GM23338 (cell line): ENCODE data around the gene TCP11L2. TPM values are rescaled to one million over a fixed set of nuclear protein-coding genes. Genes with fewer than 3 reads are reported as not detected.

Experiments
- ATAC-seq: fragments of 200-7000 bp; cut with Tn5 transposase; 3 replicates; pipeline ENCODE4 v1.9.1; 2020
- DNase-seq: peaks from one replicate; pipeline ENCODE4 v3.0.0-alpha.2; 2015; ENCODE audit warnings: low spot score
- H2AFZ ChIP-seq: fragments of 200-600 bp; sonication (generic); 2 replicates; pipeline ENCODE4 v1.8.0; 2016; ENCODE audit warnings: antibody characterized with exemption, mild to moderate bottlenecking, moderate library complexity
- H3F3A ChIP-seq: fragments of 200-600 bp; sonication (generic); replicated peaks from 2 replicates; pipeline ENCODE4 v1.8.0; 2017; ENCODE audit warnings: antibody characterized with exemption, mixed run types, low read depth
- H3K27ac ChIP-seq: fragments of 200-600 bp; sonication (generic); 2 replicates; pipeline ENCODE4 v1.6.1; 2016; ENCODE audit warnings: low read depth
- H3K27me3 ChIP-seq: fragments of 200-600 bp; sonication (generic); 2 replicates; pipeline ENCODE4 v1.8.0; 2016; ENCODE audit warnings: mild to moderate bottlenecking, mixed run types, moderate library complexity; ENCODE audit not compliant: insufficient read depth
- H3K36me3 ChIP-seq: fragments of 200-600 bp; sonication (generic); 2 replicates; pipeline ENCODE4 v1.8.0; 2016; ENCODE audit warnings: mild to moderate bottlenecking; ENCODE audit not compliant: insufficient read depth
- H3K4me1 ChIP-seq: fragments of 200-600 bp; sonication (generic); 2 replicates; pipeline ENCODE4 v1.8.0; 2016; ENCODE audit warnings: mild to moderate bottlenecking, moderate library complexity; ENCODE audit not compliant: insufficient read depth
- H3K4me2 ChIP-seq: fragments of 200-600 bp; sonication (generic); 2 replicates; pipeline ENCODE4 v1.7.1; 2017; ENCODE audit warnings: mixed run types
- H3K4me3 ChIP-seq: fragments of 200-600 bp; sonication (generic); 2 replicates; pipeline ENCODE4 v1.6.1; 2016; ENCODE audit warnings: mixed run types
- H3K79me2 ChIP-seq: fragments of 200-600 bp; sonication (generic); replicated peaks from 2 replicates; pipeline ENCODE4 v1.8.0; 2017; ENCODE audit warnings: mild to moderate bottlenecking; ENCODE audit not compliant: insufficient read depth
- H3K9me2 ChIP-seq: fragments of 200-600 bp; sonication (generic); 2 replicates; pipeline ENCODE4 v1.8.0; 2017; ENCODE audit not compliant: insufficient read depth
- H4K20me1 ChIP-seq: fragments of 200-600 bp; sonication (generic); replicated peaks from 2 replicates; pipeline ENCODE4 v1.8.0; 2017; ENCODE audit warnings: mild to moderate bottlenecking; ENCODE audit not compliant: insufficient read depth
- H3K27ac Mint-ChIP-seq: 2 replicates; pipeline ENCODE4 v1.8.0; 2020; ENCODE audit warnings: inconsistent platforms, mild to moderate bottlenecking, moderate library complexity, mixed read lengths
- H3K27me3 Mint-ChIP-seq: 3 replicates; pipeline ENCODE4 v1.8.0; 2022; ENCODE audit warnings: low read depth, mild to moderate bottlenecking, moderate library complexity, mixed read lengths, inconsistent platforms; ENCODE audit not compliant: insufficient read depth, poor library complexity
- H3K36me3 Mint-ChIP-seq: 3 replicates; pipeline ENCODE4 v1.8.0; 2021; ENCODE audit warnings: low read depth, mild to moderate bottlenecking, inconsistent platforms, moderate library complexity, mixed read lengths
- H3K4me1 Mint-ChIP-seq: 3 replicates; pipeline ENCODE4 v1.8.0; 2020; ENCODE audit warnings: mild to moderate bottlenecking, inconsistent platforms, mixed read lengths
- H3K4me3 Mint-ChIP-seq: 3 replicates; pipeline ENCODE4 v1.8.0; 2021; ENCODE audit warnings: moderate library complexity, mild to moderate bottlenecking, inconsistent platforms, mixed read lengths
- H3K9me3 Mint-ChIP-seq: 3 replicates; pipeline ENCODE4 v1.8.0; 2020; ENCODE audit warnings: moderate library complexity, mild to moderate bottlenecking, inconsistent platforms, mixed read lengths
- CREB1 ChIP-seq: fragments of 250-450 bp; sonication (Bioruptor Pico); IDR thresholded peaks from 2 replicates; pipeline ENCODE4 v1.5.0; 2020; ENCODE audit warnings: low read depth, mild to moderate bottlenecking, moderate library complexity
- STAT1 ChIP-seq: IDR thresholded peaks from one replicate; pipeline ENCODE4 v1.6.1; 2016; ENCODE audit warnings: antibody characterized with exemption; ENCODE audit not compliant: unreplicated experiment
- ZNF331 ChIP-seq: fragments of 250-450 bp; sonication (Bioruptor Pico); IDR thresholded peaks from 2 replicates; pipeline ENCODE4 v1.5.0; 2020; ENCODE audit warnings: low read depth, mild to moderate bottlenecking, moderate library complexity
- ZNF462 ChIP-seq: fragments of 250-450 bp; sonication (Bioruptor Pico); IDR thresholded peaks from 2 replicates; pipeline ENCODE4 v1.5.0; 2020; ENCODE audit warnings: mild to moderate bottlenecking, moderate library complexity
- long read RNA-seq: library from polyadenylated mRNA; unstranded; transcript quantifications from one replicate; pipeline ENCODE4 v2.0.0, GENCODE V29; 2020; ENCODE audit not compliant: unreplicated experiment
- polyA plus RNA-seq: library from polyadenylated mRNA; unstranded; fragments of >200 nt; fragmentation: Nextera tagmentation; extraction: Ambion mirVana; gene quantifications from 2 replicates; pipeline ENCODE4 v1.2.1, GENCODE V29; 2016
- total RNA-seq: library from RNA; depleted of rRNA; stranded (reverse); fragments of >200 nt; shearing (Covaris generic); gene quantifications from 2 replicates; pipeline ENCODE4 v1.2.3, GENCODE V29; 2014; rRNA removed

The TCP11L2 gene
- total RNA-seq (4.4 and 5.2 TPM in 2 replicates), polyA plus RNA-seq (1.4 and 2.4 TPM in 2 replicates)
- long read RNA-seq = 0 reads

- Histone ChIP-seq H3K79me2 (no peaks in the 10 kb centered on the region), H2AFZ (peak within 1 kb of the TSS; percentile 98), H3K9me2 (no peaks in the 10 kb centered on the region), H3K4me3 (peak within 1 kb of the TSS; percentile 97), H3K4me2 (peak within 1 kb of the TSS; percentile 93), H3K27me3 (no peaks in the 10 kb centered on the region), H4K20me1 (no peaks in the 10 kb centered on the region), H3K4me1 (peaks cover 18% of the 10 kb centered on the region; the same call in 1 of the 2 replicates), H3F3A (no peaks in the 10 kb centered on the region; the same call in 1 of the 2 replicates), H3K27ac (peak within 1 kb of the TSS; percentile 94), H3K36me3 (no peaks in the 10 kb centered on the region)
- ATAC-seq = peak; percentile 67
- Mint-ChIP-seq H3K27me3 (peaks cover 7% of the 10 kb centered on the region), H3K27ac (peak within 1 kb of the TSS; percentile 100), H3K4me3 (peak within 1 kb of the TSS; percentile 86), H3K9me3 (no peaks in the 10 kb centered on the region), H3K4me1 (peaks cover 37% of the 10 kb centered on the region), H3K36me3 (no peaks in the 10 kb centered on the region; the same call in 2 of the 3 replicates)
- TF ChIP-seq ZNF331 (no peak), CREB1 (CRISPR knock-in tag) (peak; percentile 53)
- peak; percentile 87 for DNase-seq
Measured at GRCh38 chr12:106302401-106303201, at the start of gene TCP11L2. TSS of gene TCP11L2 (plus strand) at chr12:106302733. CDS start at chr12:106311076, 8,343 bp downstream.

- TF ChIP-seq ZNF462 (CRISPR knock-in tag) = peak; percentile 73
- no peak for TF ChIP-seq STAT1
- H3K4me1 ChIP-seq = peaks cover 19% of the 10 kb centered on the region
- no peaks in the 10 kb centered on the region for H3F3A ChIP-seq
- peak overlapping the region; percentile 41 for H3K4me2 ChIP-seq
- peak; percentile 73 for DNase-seq
- H3K4me3 ChIP-seq = peak overlapping the region; percentile 14; the same call in 1 of the 2 replicates
- H3K9me2 ChIP-seq = no peaks in the 10 kb centered on the region
- H2AFZ ChIP-seq = no peak overlapping the region
- H3K27ac ChIP-seq = no peak overlapping the region
- ATAC-seq = peak; percentile 93
- H3K36me3 Mint-ChIP-seq = no peaks in the 10 kb centered on the region
- H3K27me3 Mint-ChIP-seq = peaks cover 6% of the 10 kb centered on the region
- H3K9me3 Mint-ChIP-seq = no peaks in the 10 kb centered on the region
- H4K20me1 ChIP-seq = no peaks in the 10 kb centered on the region
- H3K4me3 Mint-ChIP-seq = no peak overlapping the region
- H3K36me3 ChIP-seq = no peaks in the 10 kb centered on the region
- H3K79me2 ChIP-seq = no peaks in the 10 kb centered on the region
- H3K27me3 ChIP-seq = no peaks in the 10 kb centered on the region
- peaks cover 14% of the 10 kb centered on the region for H3K4me1 Mint-ChIP-seq
- H3K27ac Mint-ChIP-seq = no peak overlapping the region
Measured at GRCh38 chr12:106254724-106255123, 47.8 kb upstream of the TCP11L2 start.
